ENCODE measurements around the gene LRRC23. TPM values are rescaled to one million over a fixed set of nuclear protein-coding genes. Genes with fewer than 3 reads are reported as not detected.

LRRC23 gene
- total and polyA plus RNA-seq, 2 of the 4 experiments (the other 2 are of a cell fraction), result 11.1 to 11.4 TPM

GRCh38 chr12:6872073-6873048, 32.3 kb upstream of the LRRC23 start (continued):
- no peak for TF ChIP-seq ELK1 (IDR thresholded peaks at IDR 0.05; ENCODE audit: borderline replicate concordance, low read depth, low read length)
- TF ChIP-seq RAD21 (IDR thresholded peaks at IDR 0.05; ENCODE audit: low read length), result peak; percentile 52
